ENCODE measurements around the gene RRAGD.
A peak's percentile ranks its signal among the peaks of the same experiment; 100 is the strongest.
"Not testable (repeated sequence)": the region's sequence is repeated elsewhere in the genome, so short reads cannot be mapped to it uniquely, and the experiment has no call there.

RRAGD gene

GRCh38 chr6:89411145-89412070 lies 665 bp downstream of the RRAGD start:
- DNase-seq (ENCODE audit: low read depth in 1 of 2, low spot score in 1 of 2), result peak in 1 of 2 donors; percentile 5

GRCh38 chr6:89410788-89411144 lies 1.3 kb downstream of the RRAGD start:
- DNase-seq (ENCODE audit: low read depth in 1 of 2, low spot score in 1 of 2), result no peak

GRCh38 chr6:89410231-89410761 lies 1.8 kb downstream of the RRAGD start:
- DNase-seq (ENCODE audit: low read depth in 1 of 2, low spot score in 1 of 2), result no peak

- no peak for DNase-seq (ENCODE audit: low read depth in 1 of 2, low spot score in 1 of 2)
Measured at GRCh38 chr6:89409461-89410035, 2.5 kb downstream of the RRAGD start.

- no peak for DNase-seq (ENCODE audit: low read depth in 1 of 2, low spot score in 1 of 2)
Measured at GRCh38 chr6:89406141-89406540, 5.9 kb downstream of the RRAGD start.

GRCh38 chr6:89404512-89404911 lies 7.6 kb downstream of the RRAGD start:
- no peak for DNase-seq (ENCODE audit: low read depth in 1 of 2, low spot score in 1 of 2)

- no peak for DNase-seq (ENCODE audit: low read depth in 1 of 2, low spot score in 1 of 2)
Measured at GRCh38 chr6:89402776-89403175, 9.3 kb downstream of the RRAGD start.

GRCh38 chr6:89400912-89401399 lies 11.1 kb downstream of the RRAGD start:
- no peak for DNase-seq (ENCODE audit: low read depth in 1 of 2, low spot score in 1 of 2)

- DNase-seq (ENCODE audit: low read depth in 1 of 2, low spot score in 1 of 2), result no peak
Measured at GRCh38 chr6:89400050-89400449, 12.0 kb downstream of the RRAGD start.

- no peak for DNase-seq (ENCODE audit: low read depth in 1 of 2, low spot score in 1 of 2)
Measured at GRCh38 chr6:89398762-89399525, 13.1 kb downstream of the RRAGD start.

- not testable (repeated sequence) for DNase-seq (ENCODE audit: low read depth in 1 of 2, low spot score in 1 of 2)
Measured at GRCh38 chr6:89397884-89398283, 14.2 kb downstream of the RRAGD start.

- DNase-seq (ENCODE audit: low read depth in 1 of 2, low spot score in 1 of 2), result no peak
Measured at GRCh38 chr6:89393659-89394058, 18.4 kb downstream of the RRAGD start.

- DNase-seq (ENCODE audit: low read depth in 1 of 2, low spot score in 1 of 2), result no peak
Measured at GRCh38 chr6:89392823-89393222, 19.2 kb downstream of the RRAGD start.

- no peak for DNase-seq (ENCODE audit: low read depth in 1 of 2, low spot score in 1 of 2)
Measured at GRCh38 chr6:89388846-89389245, 23.2 kb downstream of the RRAGD start.

- no peak for DNase-seq (ENCODE audit: low read depth in 1 of 2, low spot score in 1 of 2)
Measured at GRCh38 chr6:89387516-89388201, 24.4 kb downstream of the RRAGD start.

- DNase-seq (ENCODE audit: low read depth in 1 of 2, low spot score in 1 of 2), result no peak
Measured at GRCh38 chr6:89386917-89387491, 25.1 kb downstream of the RRAGD start.

- DNase-seq (ENCODE audit: low read depth in 1 of 2, low spot score in 1 of 2), result no peak
Measured at GRCh38 chr6:89385846-89386245, 26.2 kb downstream of the RRAGD start.

- no peak for DNase-seq (ENCODE audit: low read depth in 1 of 2, low spot score in 1 of 2)
Measured at GRCh38 chr6:89385156-89385667, 26.9 kb downstream of the RRAGD start.

GRCh38 chr6:89381031-89381430 lies 31.0 kb downstream of the RRAGD start:
- no peak for DNase-seq (ENCODE audit: low read depth in 1 of 2, low spot score in 1 of 2)

- DNase-seq (ENCODE audit: low read depth in 1 of 2, low spot score in 1 of 2), result no peak
Measured at GRCh38 chr6:89379281-89379680, 32.8 kb downstream of the RRAGD start.
